Ascending aorta (tissue), 2 donors: Measurements from ENCODE around the gene RCAN2. TPM values are rescaled to one million over a fixed set of nuclear protein-coding genes. Genes with fewer than 3 reads are reported as not detected.
A peak's percentile ranks its signal among the peaks of the same experiment; 100 is the strongest.

Experiments used
- DNase-seq, 2 donors: peaks; one replicate each; pipeline ENCODE4 v3.0.0-alpha.2; 2019; ENCODE audit warnings: low spot score in 2 of 2
- H3K27ac ChIP-seq, 2 donors: fragments of 200-600 bp; sonication (generic); one replicate each; pipeline ENCODE4 v1.5.1; 2016 to 2017; ENCODE audit warnings: mild to moderate bottlenecking in 1 of 2
- H3K27me3 ChIP-seq: fragments of 200-600 bp; sonication (generic); one replicate; pipeline ENCODE4 v1.5.1; 2017
- H3K36me3 ChIP-seq, 2 donors: fragments of 200-600 bp; sonication (generic); one replicate each; pipeline ENCODE4 v1.5.1; 2016
- H3K4me1 ChIP-seq, 2 donors: fragments of 200-600 bp; sonication (generic); one replicate each; pipeline ENCODE4 v1.5.1; 2016 to 2017; ENCODE audit warnings: mild to moderate bottlenecking in 1 of 2
- H3K4me3 ChIP-seq, 2 donors: fragments of 200-600 bp; sonication (generic); one replicate each; pipeline ENCODE4 v1.5.1; 2016 to 2017; ENCODE audit warnings: mild to moderate bottlenecking in 1 of 2
- H3K9me3 ChIP-seq, 2 donors: fragments of 200-600 bp; sonication (generic); one replicate each; pipeline ENCODE4 v1.5.1; 2016
- intact Hi-C: fragments of 100-400 bp; cut with DNase I; formaldehyde crosslinking; loops from one replicate; pipeline ENCODE4 v1.15.1; 2023
- total RNA-seq: library from RNA; depleted of rRNA; stranded (reverse); fragments of >200 nt; gene quantifications from one replicate; pipeline ENCODE4 v1.1.0, GENCODE V29; 2016
- TF ChIP-seq, protein P1 (sequence below), 3 experiments: fragments of 200-600 bp in 2 of 3; fragments of 450-650 bp in 1 of 3; sonication (generic) in 2 of 3; IDR thresholded peaks; one replicate each; pipeline ENCODE4 v1.5.1; 2016 to 2019; ENCODE audit warnings: antibody characterized with exemption in 3 of 3, mild to moderate bottlenecking in 1 of 3, moderate library complexity in 1 of 3

Gene RCAN2
- total RNA-seq, 1 donor from 2014 or later = 83.4 TPM

DNA sequence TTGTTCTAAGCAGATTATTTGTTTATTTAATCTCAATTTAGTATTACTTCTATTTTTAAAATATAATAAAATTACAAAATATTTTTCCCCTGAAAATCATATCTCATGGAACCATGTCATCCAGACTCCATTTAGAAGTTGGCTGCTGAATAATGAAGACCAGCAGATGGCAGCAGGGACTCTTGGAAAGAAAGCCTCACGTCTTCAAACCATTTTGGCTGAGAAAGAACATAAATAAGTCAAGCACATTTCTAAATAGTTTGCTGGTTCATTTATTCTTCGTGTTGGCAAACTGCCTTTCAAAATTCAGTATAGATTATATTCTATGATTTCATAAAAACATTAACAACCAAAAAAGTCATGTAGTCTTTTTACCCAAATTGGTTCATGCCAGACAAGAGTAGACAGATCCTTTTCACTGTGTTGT, 71.7 kb downstream of the RCAN2 start:
- intact Hi-C loops = loop anchor here (1.0 to 5.0 kb wide), 3 partner anchors 38 to 207 kb away; no protein-coding TSS in a partner anchor
- H3K9me3 ChIP-seq = no peaks in the 10 kb centered on the region
- peaks cover 0 to 4% of the 10 kb centered on the region in 2 donors for H3K36me3 ChIP-seq
- peaks cover 17 to 32% of the 10 kb centered on the region in 2 donors for H3K4me1 ChIP-seq
- peak overlapping the region; percentile 68 to 72 for H3K27ac ChIP-seq
- DNase-seq = peak in 1 of 2 donors; percentile 81
- no peaks in the 10 kb centered on the region for H3K27me3 ChIP-seq
- TF ChIP-seq, protein P1, sequence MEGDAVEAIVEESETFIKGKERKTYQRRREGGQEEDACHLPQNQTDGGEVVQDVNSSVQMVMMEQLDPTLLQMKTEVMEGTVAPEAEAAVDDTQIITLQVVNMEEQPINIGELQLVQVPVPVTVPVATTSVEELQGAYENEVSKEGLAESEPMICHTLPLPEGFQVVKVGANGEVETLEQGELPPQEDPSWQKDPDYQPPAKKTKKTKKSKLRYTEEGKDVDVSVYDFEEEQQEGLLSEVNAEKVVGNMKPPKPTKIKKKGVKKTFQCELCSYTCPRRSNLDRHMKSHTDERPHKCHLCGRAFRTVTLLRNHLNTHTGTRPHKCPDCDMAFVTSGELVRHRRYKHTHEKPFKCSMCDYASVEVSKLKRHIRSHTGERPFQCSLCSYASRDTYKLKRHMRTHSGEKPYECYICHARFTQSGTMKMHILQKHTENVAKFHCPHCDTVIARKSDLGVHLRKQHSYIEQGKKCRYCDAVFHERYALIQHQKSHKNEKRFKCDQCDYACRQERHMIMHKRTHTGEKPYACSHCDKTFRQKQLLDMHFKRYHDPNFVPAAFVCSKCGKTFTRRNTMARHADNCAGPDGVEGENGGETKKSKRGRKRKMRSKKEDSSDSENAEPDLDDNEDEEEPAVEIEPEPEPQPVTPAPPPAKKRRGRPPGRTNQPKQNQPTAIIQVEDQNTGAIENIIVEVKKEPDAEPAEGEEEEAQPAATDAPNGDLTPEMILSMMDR (IDR thresholded peaks at IDR 0.05) = peak; percentile 69 to 86 (median 85)
- no peak overlapping the region for H3K4me3 ChIP-seq

DNA sequence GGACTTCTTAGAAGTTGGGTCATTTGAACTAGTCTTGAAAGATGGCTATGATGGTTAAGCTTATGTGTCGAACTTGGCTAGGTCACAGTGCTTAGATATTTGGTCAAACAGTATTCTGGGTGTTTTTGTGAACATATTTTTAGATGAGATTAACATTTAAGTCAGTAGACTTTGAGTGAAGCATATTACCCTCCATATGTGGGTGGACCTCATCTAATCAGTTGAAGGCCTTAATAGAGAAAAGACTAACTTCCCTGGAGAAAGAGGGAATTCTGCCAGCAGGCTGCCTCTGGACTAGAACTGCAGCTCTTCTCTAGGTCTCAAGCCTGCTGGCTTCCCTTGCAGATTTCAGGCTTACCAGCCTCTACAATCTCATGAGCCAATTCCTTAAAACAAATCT, 76.9 kb downstream of the RCAN2 start:
- TF ChIP-seq, protein P1 (IDR thresholded peaks at IDR 0.05) = no peak
- H3K27me3 ChIP-seq = no peaks in the 10 kb centered on the region
- H3K27ac ChIP-seq = no peak overlapping the region
- H3K4me3 ChIP-seq = no peak overlapping the region
- peaks cover 0 to 46% of the 10 kb centered on the region in 2 donors for H3K4me1 ChIP-seq
- DNase-seq = no peak
- H3K9me3 ChIP-seq = no peaks in the 10 kb centered on the region
- intact Hi-C loops = no loop called here
- H3K36me3 ChIP-seq = peaks cover 0 to 4% of the 10 kb centered on the region in 2 donors

DNA sequence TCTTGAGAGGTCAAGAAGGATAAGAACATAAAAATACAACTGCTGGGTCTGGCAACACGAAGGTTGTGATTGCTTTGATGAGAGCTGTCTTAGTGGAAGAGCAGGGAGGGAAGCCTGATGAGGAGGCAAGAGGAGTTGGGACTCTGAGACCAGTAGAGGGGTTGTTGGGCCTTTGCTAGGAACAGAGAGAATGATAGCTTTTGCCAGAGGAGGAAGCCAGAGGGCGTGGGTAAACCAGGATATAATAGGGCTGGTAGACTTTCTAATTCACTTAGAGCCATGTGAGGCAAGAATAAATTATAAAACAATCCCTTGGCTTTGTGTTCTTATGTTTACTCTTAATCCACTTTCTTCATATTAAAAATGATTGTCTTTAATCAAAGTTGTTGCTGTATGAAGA, 78.6 kb downstream of the RCAN2 start:
- Histone ChIP-seq H3K36me3 (peaks cover 0 to 4% of the 10 kb centered on the region in 2 donors), H3K27me3 (no peaks in the 10 kb centered on the region), H3K27ac (peak overlapping the region in 1 of 2 donors; percentile 29), H3K4me3 (no peak overlapping the region), H3K4me1 (peaks cover 0 to 50% of the 10 kb centered on the region in 2 donors), H3K9me3 (no peaks in the 10 kb centered on the region)
- TF ChIP-seq, protein P1 (IDR thresholded peaks at IDR 0.05) = peak in 1 of 3 experiments; percentile 8
- intact Hi-C loops = no loop called here
- no peak for DNase-seq

DNA sequence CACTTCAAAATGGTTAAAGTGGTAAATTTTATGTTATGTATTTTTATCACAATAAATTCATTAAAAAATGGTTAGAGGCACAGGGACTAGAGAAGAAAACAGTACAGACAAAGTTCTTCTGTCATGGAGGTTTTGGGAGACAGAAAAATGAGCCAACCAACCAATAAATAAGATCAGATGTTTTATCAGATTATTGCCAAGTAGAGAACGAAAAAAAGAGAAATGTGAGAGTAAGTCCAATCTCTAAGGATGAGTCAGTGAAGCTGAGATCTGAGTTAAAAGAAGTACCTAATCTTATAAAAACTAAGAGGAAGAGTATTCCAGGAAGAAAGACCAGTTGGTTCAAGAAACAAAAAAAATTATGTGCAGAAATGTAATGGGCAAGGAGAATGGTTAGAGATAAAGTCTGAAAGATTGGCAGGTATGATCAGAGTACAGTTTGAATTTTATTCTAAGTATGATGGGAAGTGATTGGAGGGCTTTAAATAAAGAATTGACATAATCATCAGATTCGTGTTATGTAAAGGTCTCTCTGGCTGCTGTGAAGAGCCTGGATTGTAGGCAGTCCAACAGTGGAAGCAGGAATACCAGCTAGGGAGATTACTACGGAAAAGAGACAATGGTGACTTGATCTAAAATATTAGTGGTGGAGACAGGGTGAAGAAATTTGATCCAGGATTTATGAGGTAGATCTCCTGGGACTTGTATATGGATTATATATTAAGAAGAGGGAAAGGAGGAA, 79.6 kb downstream of the RCAN2 start:
- peaks cover 6 to 55% of the 10 kb centered on the region in 2 donors for H3K4me1 ChIP-seq
- TF ChIP-seq, protein P1 (IDR thresholded peaks at IDR 0.05) = no peak
- H3K4me3 ChIP-seq = no peak overlapping the region
- H3K9me3 ChIP-seq = no peaks in the 10 kb centered on the region
- H3K27ac ChIP-seq = peak overlapping the region in 1 of 2 donors; percentile 30
- peaks cover 0 to 3% of the 10 kb centered on the region in 2 donors for H3K36me3 ChIP-seq
- DNase-seq = no peak
- H3K27me3 ChIP-seq = no peaks in the 10 kb centered on the region
- intact Hi-C loops = loop anchor here (2.0 kb wide), 2 partner anchors 191 to 321 kb away; no protein-coding TSS in a partner anchor

DNA sequence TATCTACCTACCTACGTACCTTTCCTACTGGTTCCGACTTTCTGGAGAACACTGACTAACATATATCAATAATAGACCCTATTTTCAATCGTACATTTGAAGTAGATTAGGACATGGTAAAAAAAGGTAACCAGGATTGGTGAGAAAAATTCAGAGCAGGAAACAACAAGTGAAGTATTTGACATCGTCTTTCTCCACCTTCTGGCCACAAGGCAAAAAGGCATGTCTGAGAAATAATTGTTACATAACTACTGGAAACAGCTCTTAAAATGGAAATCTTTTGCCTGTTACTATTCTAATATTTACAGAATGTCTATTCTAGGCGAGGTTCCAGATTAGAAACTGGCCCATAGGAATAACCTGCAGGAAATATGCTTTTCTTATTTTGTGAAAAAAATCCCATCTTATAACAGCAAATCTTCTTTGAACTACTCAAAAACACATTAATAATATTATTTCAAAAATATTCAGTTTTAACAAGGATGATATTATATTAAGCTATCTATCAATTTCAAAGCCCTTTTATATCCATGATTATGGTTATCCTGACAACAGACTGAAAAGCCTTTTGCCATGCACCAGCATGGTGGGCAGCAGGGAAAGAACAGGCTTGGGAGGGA, 80.8 kb downstream of the RCAN2 start:
- H3K27ac ChIP-seq = peak overlapping the region; percentile 21 to 30
- no peaks in the 10 kb centered on the region for H3K9me3 ChIP-seq
- no peaks in the 10 kb centered on the region for H3K36me3 ChIP-seq
- DNase-seq = no peak
- peaks cover 6 to 61% of the 10 kb centered on the region in 2 donors for H3K4me1 ChIP-seq
- no peak overlapping the region for H3K4me3 ChIP-seq
- intact Hi-C loops = loop anchor here (2.0 kb wide), 2 partner anchors 190 to 320 kb away; no protein-coding TSS in a partner anchor
- TF ChIP-seq, protein P1 (IDR thresholded peaks at IDR 0.05) = peak; percentile 41 to 78 (median 71)
- H3K27me3 ChIP-seq = no peaks in the 10 kb centered on the region
